AG08396 (cell line): Measurements from ENCODE around the gene MEGF6.
"Not testable (repeated sequence)": the region's sequence is repeated elsewhere in the genome, so short reads cannot be mapped to it uniquely, and the experiment has no call there.

Experiments
- DNase-seq: peaks from one replicate; pipeline ENCODE4 v3.0.0; 2012; ENCODE audit warnings: low spot score, mixed read lengths

MEGF6 gene

GRCh38 chr1:3595949-3596348 is 15.4 kb downstream of the MEGF6 start:
- DNase-seq, result no peak

GRCh38 chr1:3594706-3595377 is 16.5 kb downstream of the MEGF6 start:
- no peak for DNase-seq

GRCh38 chr1:3593745-3594144 is 17.6 kb downstream of the MEGF6 start:
- DNase-seq, result no peak

- DNase-seq, result no peak
These were observed 18.0 kb downstream of the MEGF6 start for GRCh38 chr1:3593334-3593733.

- DNase-seq, result no peak
These were observed 20.1 kb downstream of the MEGF6 start for GRCh38 chr1:3590951-3591865.

GRCh38 chr1:3590139-3590763 is 21.1 kb downstream of the MEGF6 start:
- no peak for DNase-seq

GRCh38 chr1:3588395-3588794 is 22.9 kb downstream of the MEGF6 start:
- DNase-seq, result no peak

- no peak for DNase-seq
These were observed 24.1 kb downstream of the MEGF6 start for GRCh38 chr1:3586986-3587759.

- DNase-seq, result no peak
These were observed 25.3 kb downstream of the MEGF6 start for GRCh38 chr1:3585940-3586568.

GRCh38 chr1:3585353-3585868 is 25.9 kb downstream of the MEGF6 start:
- not testable (repeated sequence) for DNase-seq

GRCh38 chr1:3584915-3585314 is 26.4 kb downstream of the MEGF6 start:
- DNase-seq, result no peak

GRCh38 chr1:3583751-3584150 is 27.6 kb downstream of the MEGF6 start:
- not testable (repeated sequence) for DNase-seq

- no peak for DNase-seq
These were observed 29.8 kb downstream of the MEGF6 start for GRCh38 chr1:3581296-3582036.

GRCh38 chr1:3580231-3580630 is 31.1 kb downstream of the MEGF6 start:
- no peak for DNase-seq

GRCh38 chr1:3579626-3580025 is 31.7 kb downstream of the MEGF6 start:
- DNase-seq, result no peak

- no peak for DNase-seq
These were observed 32.4 kb downstream of the MEGF6 start for GRCh38 chr1:3578906-3579305.

GRCh38 chr1:3578433-3578805 is 32.9 kb downstream of the MEGF6 start:
- DNase-seq, result no peak

- no peak for DNase-seq
These were observed 33.4 kb downstream of the MEGF6 start for GRCh38 chr1:3577711-3578432.

- peak; percentile 77 for DNase-seq
These were observed 34.0 kb downstream of the MEGF6 start for GRCh38 chr1:3577300-3577699.

GRCh38 chr1:3575993-3576392 is 35.3 kb downstream of the MEGF6 start:
- DNase-seq, result no peak
